Neutrophil (primary cell): Measurements from ENCODE around the gene ZXDC.

Experiments used
- H3K27ac ChIP-seq: fragments of 200-600 bp; sonication (generic); 2 replicates; pipeline ENCODE4 v1.5.1; 2016; ENCODE audit warnings: mild to moderate bottlenecking, moderate library complexity
- H3K27me3 ChIP-seq: fragments of 200-600 bp; sonication (generic); 2 replicates; pipeline ENCODE4 v1.6.0; 2016; ENCODE audit warnings: mild to moderate bottlenecking
- H3K36me3 ChIP-seq: fragments of 200-600 bp; sonication (generic); 2 replicates; pipeline ENCODE4 v1.5.1; 2017
- H3K4me1 ChIP-seq, 2 experiments: fragments of 200-600 bp in 1 of 2; sonication (generic) in 1 of 2; 1 replicate in 1 of 2; 2 replicates in 1 of 2; pipeline versions ENCODE4 v1.5.1 to v1.6.1; 2013 to 2016; ENCODE audit warnings: low read depth in 1 of 2, low read length in 1 of 2, mild to moderate bottlenecking in 1 of 2, moderate library complexity in 1 of 2; ENCODE audit not compliant: control insufficient read depth in 1 of 2, insufficient read depth in 1 of 2
- H3K4me3 ChIP-seq, 2 experiments: fragments of 200-600 bp in 1 of 2; sonication (generic) in 1 of 2; 1 replicate in 1 of 2; 2 replicates in 1 of 2; pipeline ENCODE4 v1.5.1; 2013 to 2016; ENCODE audit warnings: low read depth in 1 of 2, low read length in 1 of 2, mild to moderate bottlenecking in 1 of 2, moderate library complexity in 1 of 2
- H3K9me3 ChIP-seq: fragments of 200-600 bp; sonication (generic); 2 replicates; pipeline ENCODE4 v1.5.1; 2016
- TF ChIP-seq, protein P1 (sequence below): fragments of 200-600 bp; sonication (generic); IDR thresholded peaks from 2 replicates; pipeline ENCODE4 v1.5.1; 2016; ENCODE audit warnings: antibody characterized with exemption

Gene ZXDC

DNA sequence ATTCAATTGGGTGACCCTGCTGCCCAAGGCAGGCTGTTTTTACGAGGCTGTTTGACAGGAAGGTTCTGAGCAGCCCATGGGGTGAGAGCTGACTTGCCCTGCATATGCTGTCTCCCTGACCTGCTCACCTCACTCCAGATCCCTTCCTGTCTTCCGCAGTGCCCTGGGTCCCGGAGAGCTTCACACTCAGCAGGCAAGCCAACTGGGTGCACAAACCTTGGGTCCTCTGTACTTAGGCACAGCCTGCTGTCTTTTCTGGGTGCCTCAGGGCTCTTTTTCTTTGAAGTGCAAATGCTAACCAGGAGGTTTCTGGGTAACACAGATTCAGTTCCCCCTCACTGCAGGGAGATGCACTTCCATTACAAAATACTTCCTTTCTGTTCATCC lies 32.8 kb downstream of the ZXDC start:
- TF ChIP-seq, protein P1, sequence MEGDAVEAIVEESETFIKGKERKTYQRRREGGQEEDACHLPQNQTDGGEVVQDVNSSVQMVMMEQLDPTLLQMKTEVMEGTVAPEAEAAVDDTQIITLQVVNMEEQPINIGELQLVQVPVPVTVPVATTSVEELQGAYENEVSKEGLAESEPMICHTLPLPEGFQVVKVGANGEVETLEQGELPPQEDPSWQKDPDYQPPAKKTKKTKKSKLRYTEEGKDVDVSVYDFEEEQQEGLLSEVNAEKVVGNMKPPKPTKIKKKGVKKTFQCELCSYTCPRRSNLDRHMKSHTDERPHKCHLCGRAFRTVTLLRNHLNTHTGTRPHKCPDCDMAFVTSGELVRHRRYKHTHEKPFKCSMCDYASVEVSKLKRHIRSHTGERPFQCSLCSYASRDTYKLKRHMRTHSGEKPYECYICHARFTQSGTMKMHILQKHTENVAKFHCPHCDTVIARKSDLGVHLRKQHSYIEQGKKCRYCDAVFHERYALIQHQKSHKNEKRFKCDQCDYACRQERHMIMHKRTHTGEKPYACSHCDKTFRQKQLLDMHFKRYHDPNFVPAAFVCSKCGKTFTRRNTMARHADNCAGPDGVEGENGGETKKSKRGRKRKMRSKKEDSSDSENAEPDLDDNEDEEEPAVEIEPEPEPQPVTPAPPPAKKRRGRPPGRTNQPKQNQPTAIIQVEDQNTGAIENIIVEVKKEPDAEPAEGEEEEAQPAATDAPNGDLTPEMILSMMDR = no peak
- Histone ChIP-seq H3K4me1 (no peaks in the 10 kb centered on the region), H3K27ac (no peak overlapping the region), H3K4me3 (no peak overlapping the region), H3K36me3 (peaks cover 92% of the 10 kb centered on the region), H3K9me3 (no peaks in the 10 kb centered on the region), H3K27me3 (no peaks in the 10 kb centered on the region)

DNA sequence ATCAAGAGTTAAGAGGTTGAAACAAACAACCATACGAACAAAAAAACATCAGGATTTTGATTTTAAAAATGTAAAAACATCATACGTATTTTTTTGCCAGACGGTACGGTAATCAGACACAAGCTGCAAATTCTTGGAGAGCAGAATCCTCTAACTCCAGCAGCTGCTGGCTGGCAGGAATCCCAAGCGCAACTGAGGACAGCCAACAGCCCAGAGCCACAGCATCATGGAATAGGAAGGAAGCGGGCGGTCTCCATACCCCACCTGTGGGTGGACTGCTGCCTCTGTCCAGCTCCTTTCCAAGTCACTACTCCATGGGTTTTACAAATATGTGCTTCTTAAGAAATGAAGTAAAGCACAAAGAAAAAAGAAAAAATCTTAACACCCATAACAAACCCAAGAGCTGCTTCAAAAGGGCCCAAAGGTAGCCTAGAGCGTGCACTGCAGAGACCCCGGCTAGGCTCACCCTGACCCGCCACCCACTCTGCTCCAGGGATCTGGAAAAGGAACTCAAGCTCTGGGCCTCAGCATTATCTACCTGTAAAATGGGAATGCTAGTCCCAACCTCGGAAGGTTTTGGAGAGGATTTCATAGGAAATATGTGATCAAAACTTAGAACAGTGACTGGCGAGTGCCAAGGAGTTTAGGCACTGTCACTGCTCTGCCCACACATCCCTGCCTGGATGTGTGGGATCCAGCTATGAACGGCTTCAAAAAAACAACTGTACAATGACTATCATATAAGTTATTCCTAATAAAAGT lies 33.4 kb downstream of the ZXDC start:
- Histone ChIP-seq H3K9me3 (no peaks in the 10 kb centered on the region), H3K36me3 (peaks cover 93% of the 10 kb centered on the region), H3K27me3 (no peaks in the 10 kb centered on the region), H3K27ac (no peak overlapping the region), H3K4me3 (no peak overlapping the region), H3K4me1 (no peaks in the 10 kb centered on the region)
- TF ChIP-seq, protein P1 = no peak

DNA sequence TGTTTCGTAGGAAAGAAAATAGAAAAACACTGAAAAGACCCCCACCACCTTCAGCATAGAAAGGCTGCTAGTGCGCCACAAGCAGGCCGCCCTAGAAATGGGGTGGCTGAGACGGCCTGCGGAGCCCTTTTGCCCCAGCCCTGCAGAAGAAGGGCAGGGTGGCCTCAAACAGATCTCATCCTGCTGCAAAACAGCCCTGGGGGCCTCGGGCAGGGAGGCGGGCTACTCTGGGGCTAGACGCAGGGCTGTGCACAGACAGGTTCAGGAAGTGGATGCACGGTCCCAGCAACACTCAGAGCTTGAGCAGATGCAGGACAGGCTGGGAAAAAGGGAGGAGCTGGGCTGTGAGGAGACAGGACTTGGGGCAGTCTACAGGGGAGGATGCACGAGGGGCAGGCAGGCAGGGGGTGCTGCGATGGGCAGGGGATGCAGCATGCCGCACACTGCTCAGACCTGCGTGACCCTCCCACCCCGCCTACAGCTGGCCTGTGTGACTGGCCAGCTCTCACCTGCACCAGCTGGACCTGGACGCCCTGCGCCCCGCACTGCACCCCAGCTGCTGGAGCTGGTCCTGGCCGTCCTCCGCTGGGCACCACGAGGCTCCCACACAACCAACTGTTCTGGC lies 34.3 kb downstream of the ZXDC start:
- TF ChIP-seq, protein P1 = no peak
- Histone ChIP-seq H3K9me3 (no peaks in the 10 kb centered on the region), H3K4me1 (no peaks in the 10 kb centered on the region), H3K4me3 (no peak overlapping the region), H3K27me3 (no peaks in the 10 kb centered on the region), H3K36me3 (peaks cover 97% of the 10 kb centered on the region), H3K27ac (no peak overlapping the region)

DNA sequence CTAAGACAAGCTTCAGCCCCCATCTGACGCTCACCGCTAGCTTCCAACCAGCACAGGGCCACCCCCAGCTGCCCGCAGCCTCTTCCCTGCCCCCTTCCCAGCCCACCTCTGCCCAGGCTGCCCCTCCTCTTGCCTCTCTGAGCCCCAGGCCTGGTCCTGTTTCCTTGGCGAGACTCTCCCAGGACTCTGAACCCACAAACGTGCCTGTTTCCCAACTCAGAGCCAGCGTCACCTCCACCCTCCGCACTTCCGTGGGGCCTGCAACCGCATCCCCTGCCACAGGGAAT lies 35.0 kb downstream of the ZXDC start:
- TF ChIP-seq, protein P1 = no peak
- no peaks in the 10 kb centered on the region for H3K27me3 ChIP-seq
- H3K36me3 ChIP-seq = peaks cover 97% of the 10 kb centered on the region
- no peaks in the 10 kb centered on the region for H3K9me3 ChIP-seq
- H3K4me1 ChIP-seq = no peaks in the 10 kb centered on the region
- no peak overlapping the region for H3K4me3 ChIP-seq
- H3K27ac ChIP-seq = no peak overlapping the region

DNA sequence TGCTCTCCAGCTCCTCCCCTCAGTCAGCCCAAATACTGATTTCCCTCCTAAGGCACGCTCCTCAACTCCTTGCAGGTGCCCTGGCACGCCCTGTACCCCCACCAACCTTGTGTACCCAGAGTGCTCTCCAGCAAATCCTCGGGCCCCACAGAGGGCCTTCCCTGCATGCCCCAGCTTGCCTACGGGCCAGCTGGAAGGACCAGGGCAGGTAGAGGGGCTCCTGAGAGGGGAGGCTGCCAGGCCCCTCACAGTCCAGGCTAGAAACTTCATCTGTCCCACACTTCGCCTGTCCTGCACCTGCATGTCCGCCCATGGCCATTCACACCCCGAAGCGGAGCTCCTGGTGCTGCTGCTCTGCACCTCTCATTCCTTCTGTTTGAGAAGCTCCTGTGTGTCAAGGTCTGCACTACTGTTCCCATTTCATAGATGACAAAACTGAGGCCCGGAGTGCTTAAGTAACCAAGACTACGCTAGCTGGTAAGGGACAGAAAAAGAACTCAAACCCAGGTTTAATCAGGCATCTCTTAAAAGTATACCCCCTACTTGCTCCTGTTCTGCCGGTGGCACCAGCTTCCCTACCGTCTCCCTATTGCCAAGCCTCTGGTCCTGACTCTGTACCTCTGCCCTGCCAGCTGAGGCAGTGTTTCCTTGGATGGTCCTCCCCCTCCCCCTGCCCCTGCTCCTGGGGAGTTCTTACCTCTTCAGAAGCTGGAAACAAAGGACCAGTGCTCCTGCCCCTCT lies 35.6 kb downstream of the ZXDC start:
- Histone ChIP-seq H3K9me3 (no peaks in the 10 kb centered on the region), H3K27ac (no peak overlapping the region), H3K4me3 (no peak overlapping the region), H3K27me3 (no peaks in the 10 kb centered on the region), H3K4me1 (no peaks in the 10 kb centered on the region), H3K36me3 (peaks cover 97% of the 10 kb centered on the region)
- TF ChIP-seq, protein P1 = no peak
